Neural progenitor cell (in vitro differentiated cells): Measurements from ENCODE around the gene MAPRE2.

ENCODE experiments used
- CTCF ChIP-seq: fragments of 200-600 bp; sonication (generic); IDR thresholded peaks from 2 replicates; pipeline ENCODE4 v1.5.1; 2017; ENCODE audit warnings: antibody characterized with exemption, mild to moderate bottlenecking
- EZH2 ChIP-seq: fragments of 200-600 bp; sonication (generic); IDR thresholded peaks from 2 replicates; pipeline ENCODE4 v1.6.1; 2017; ENCODE audit warnings: antibody characterized with exemption, mild to moderate bottlenecking, moderate library complexity

GRCh38 chr18:35028536-35028935, 12.7 kb upstream of the MAPRE2 start:
- TF ChIP-seq CTCF, result no peak
- no peak for TF ChIP-seq EZH2
